ENCODE results near the gene PHYH.

PHYH gene

GRCh38 chr10:13309792-13310191 lies 9.9 kb upstream of the PHYH start:
- no peak for TF ChIP-seq CTCF (conservative IDR thresholded peaks at IDR 0.05; ENCODE audit: low read length)
- DNase-seq (ENCODE audit: low read depth), result no peak
- no peak overlapping the region for H3K4me3 ChIP-seq (ENCODE audit: low read length)

- no peak overlapping the region for H3K4me3 ChIP-seq (ENCODE audit: low read length)
- TF ChIP-seq CTCF (conservative IDR thresholded peaks at IDR 0.05; ENCODE audit: low read length), result no peak
- no peak for DNase-seq (ENCODE audit: low read depth)
Observed at GRCh38 chr10:13308096-13308495, 8.2 kb upstream of the PHYH start.

DNA sequence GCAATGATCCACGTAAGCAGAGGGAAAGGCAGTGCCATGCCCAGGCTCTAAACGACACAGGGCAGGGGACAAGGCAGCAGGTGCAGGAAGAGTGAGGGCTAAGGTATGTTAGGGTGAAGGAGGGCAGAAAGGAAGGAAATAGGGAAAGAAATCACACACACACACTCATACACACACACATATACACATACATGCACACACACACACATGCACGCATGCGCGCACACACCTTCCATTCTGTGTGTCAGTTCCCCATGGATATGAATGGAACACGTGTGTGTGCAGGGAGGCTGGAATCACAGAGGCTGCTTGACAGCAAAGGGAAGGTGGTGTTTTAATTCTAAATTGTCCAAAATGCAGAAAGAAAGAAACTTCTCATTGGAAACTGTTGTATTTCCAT lies 6.2 kb upstream of the PHYH start:
- DNase-seq (ENCODE audit: low read depth), result no peak
- no peak for TF ChIP-seq CTCF (conservative IDR thresholded peaks at IDR 0.05; ENCODE audit: low read length)
- no peak overlapping the region for H3K4me3 ChIP-seq (ENCODE audit: low read length)

DNA sequence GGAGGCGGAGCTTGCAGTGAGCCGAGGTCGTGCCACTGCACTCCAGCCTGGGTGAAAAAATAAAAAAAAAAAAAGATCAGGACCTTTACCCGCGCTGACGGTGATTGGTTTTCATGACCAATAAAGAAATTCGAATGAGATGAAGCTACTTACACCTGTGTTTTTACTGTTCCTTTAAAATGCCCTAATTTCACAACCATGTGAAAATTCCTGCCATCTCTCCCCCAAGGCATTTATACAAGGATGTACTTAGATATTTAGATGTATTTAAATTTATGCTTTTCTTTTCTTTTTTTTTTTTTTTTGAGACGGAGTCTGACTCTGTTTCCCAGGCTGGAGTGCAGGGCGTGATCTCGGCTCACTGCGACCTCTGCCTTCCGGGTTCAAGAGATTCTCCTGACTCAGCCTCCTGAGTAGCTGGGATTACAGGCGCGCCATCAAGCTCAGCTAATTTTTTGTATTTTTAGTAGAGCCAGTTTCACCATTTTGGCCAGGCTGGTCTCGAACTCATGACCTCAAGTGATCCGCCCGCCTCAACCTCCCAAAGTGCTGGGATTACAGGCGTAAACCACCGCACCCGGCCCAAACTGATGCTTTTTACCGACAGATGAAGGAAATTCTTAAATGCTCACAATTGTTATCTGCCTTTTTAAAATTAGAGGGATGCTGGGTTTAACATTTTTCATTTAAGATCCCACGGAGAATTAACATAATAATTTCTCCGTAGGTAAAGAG lies 3.1 kb upstream of the PHYH start:
- no peak for DNase-seq (ENCODE audit: low read depth)
- no peak overlapping the region; the same call in 1 of the 2 replicates for H3K4me3 ChIP-seq (ENCODE audit: low read length)
- no peak for TF ChIP-seq CTCF (conservative IDR thresholded peaks at IDR 0.05; ENCODE audit: low read length)

DNA sequence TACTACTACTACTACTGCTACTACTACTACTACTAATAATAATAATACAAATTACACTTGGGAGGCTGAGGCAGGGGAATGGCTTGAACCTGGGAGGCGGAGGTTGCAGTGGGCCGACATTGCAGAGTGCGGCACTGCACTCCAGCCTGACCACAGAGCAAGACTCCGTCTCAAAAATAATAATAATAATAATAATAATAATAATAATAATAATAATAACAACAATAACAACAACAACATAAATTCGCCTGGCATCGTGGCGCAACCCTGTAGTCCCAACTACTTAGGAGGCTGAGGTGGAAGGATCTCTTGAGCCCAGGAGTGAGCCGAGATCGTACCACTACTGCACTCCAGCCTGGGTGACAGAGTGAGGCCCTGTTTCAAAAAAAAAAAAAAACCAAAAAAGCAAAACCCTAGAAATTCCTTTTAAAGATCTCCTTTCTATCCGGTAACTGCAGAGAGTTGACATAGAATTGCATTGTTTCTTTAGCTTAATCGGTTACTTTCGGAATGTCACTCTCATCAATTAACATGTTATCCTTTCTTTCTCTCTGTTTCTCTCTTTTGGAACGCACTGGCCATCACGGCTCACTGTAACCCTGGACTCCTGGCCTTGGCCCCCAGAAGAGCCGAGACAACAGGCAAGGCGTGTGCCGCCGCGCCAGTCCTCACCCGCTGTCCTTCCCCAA lies 972 bp downstream of the PHYH start:
- no peak for DNase-seq (ENCODE audit: low read depth)
- H3K4me3 ChIP-seq (ENCODE audit: low read length), result peak overlapping the region; percentile 72
- no peak for TF ChIP-seq CTCF (conservative IDR thresholded peaks at IDR 0.05; ENCODE audit: low read length)

GRCh38 chr10:13296476-13296875 lies 3.4 kb downstream of the PHYH start:
- no peak overlapping the region for H3K4me3 ChIP-seq (ENCODE audit: low read length)
- no peak for DNase-seq (ENCODE audit: low read depth)
- TF ChIP-seq CTCF (conservative IDR thresholded peaks at IDR 0.05; ENCODE audit: low read length), result no peak

DNA sequence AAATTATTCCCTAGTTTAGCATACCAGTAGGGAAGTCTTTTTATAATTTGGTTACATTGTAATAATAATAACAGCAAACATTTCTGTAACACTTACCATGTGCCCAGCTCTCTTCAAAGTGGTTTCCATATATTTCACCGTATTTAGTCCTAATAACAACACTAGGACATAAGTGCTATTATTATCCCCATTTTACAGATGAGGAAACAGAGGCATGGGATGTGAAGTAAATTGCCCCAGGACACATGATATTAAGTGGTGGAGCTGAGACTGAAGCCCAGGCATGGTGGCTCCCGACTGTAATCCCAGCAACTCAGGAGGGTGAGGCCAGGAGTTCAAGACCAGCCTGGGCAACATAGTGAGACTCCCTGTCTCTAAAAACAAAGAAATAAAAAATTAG lies 5.1 kb downstream of the PHYH start:
- no peak for DNase-seq (ENCODE audit: low read depth)
- no peak for TF ChIP-seq CTCF (conservative IDR thresholded peaks at IDR 0.05; ENCODE audit: low read length)

More for the DNA sequence above, 5.1 kb downstream of the PHYH start:
- no peak overlapping the region for H3K4me3 ChIP-seq (ENCODE audit: low read length)
